K562 (cell line): ENCODE measurements around the gene CALML6. TPM values are rescaled to one million over a fixed set of nuclear protein-coding genes. Genes with fewer than 3 reads are reported as not detected.

Source experiments
- CBX1 ChIP-seq: sonication (generic); IDR thresholded peaks from 2 replicates; pipeline ENCODE4 v1.6.1; 2016; ENCODE audit warnings: antibody characterized with exemption, low read depth, mild to moderate bottlenecking
- CREBBP ChIP-seq: IDR thresholded peaks from one replicate; pipeline ENCODE4 v1.6.1; 2012; ENCODE audit warnings: low read depth, mild to moderate bottlenecking, control low read depth, inconsistent platforms, low read length
- MCM3 ChIP-seq: fragments of 450-650 bp; IDR thresholded peaks from 2 replicates; pipeline ENCODE4 v1.6.1; 2016
- REST ChIP-seq, 2 experiments: fragments of 450-650 bp; formaldehyde crosslinking in 1 of 2; IDR thresholded peaks; 2 replicates each; pipeline versions ENCODE4 v1.4.0 to v1.6.1; 2014 to 2020; ENCODE audit warnings: mild to moderate bottlenecking in 2 of 2, borderline replicate concordance in 1 of 2, low read depth in 1 of 2
- SETDB1 ChIP-seq: IDR thresholded peaks from one replicate; pipeline ENCODE4 v1.6.1; 2012; ENCODE audit warnings: low read length, control low read depth, inconsistent platforms
- SNRNP70 ChIP-seq: fragments of 200-400 bp; formaldehyde crosslinking; optimal IDR thresholded peaks from 2 replicates; pipeline ENCODE3; 2017; ENCODE audit warnings: low read depth, low read length
- ZBTB40 ChIP-seq, 2 experiments: fragments of 450-650 bp in 1 of 2; sonication (generic) in 1 of 2; formaldehyde crosslinking in 1 of 2; IDR thresholded peaks; 2 replicates each; pipeline versions ENCODE4 v1.7.1 to v1.9.0; 2016 to 2022; ENCODE audit warnings: inconsistent platforms in 1 of 2, mild to moderate bottlenecking in 1 of 2, missing genetic modification reagents in 1 of 2
- ZNF586 ChIP-seq: fragments of 450-650 bp; formaldehyde crosslinking; conservative IDR thresholded peaks from 2 replicates; pipeline ENCODE4 v1.4.0; 2020; ENCODE audit warnings: mild to moderate bottlenecking, moderate library complexity
- polyA plus RNA-seq, 8 experiments: library from polyadenylated mRNA; depleted of rRNA in 4 of 8; stranded (reverse) in 5 of 8; unstranded in 3 of 8; fragments of >200 nt; fragmentation: Nextera tagmentation in 2 of 8; fragmentation: Illumina TruSeq in 1 of 8; extraction: Ambion mirVana in 2 of 8; extraction: Trizol in 1 of 8; gene quantifications; 2 replicates each; pipeline versions ENCODE4 v1.2.1 to v1.2.3, GENCODE V29; 2011 to 2014; ENCODE audit warnings: inconsistent platforms in 1 of 8, missing spikeins in 1 of 8
- total RNA-seq, 7 experiments: library from RNA; depleted of rRNA in 6 of 7; stranded (reverse); fragments of >200 nt in 6 of 7; fragmentation: Illumina TruSeq in 2 of 7; extraction: Trizol in 2 of 7; gene quantifications; 2 replicates each; pipeline versions ENCODE4 v1.2.1 to v1.2.3, GENCODE V29; 2011 to 2021; ENCODE audit warnings: low replicate concordance in 1 of 7

Gene CALML6
- total and polyA plus RNA-seq, 9 of the 15 experiments (the other 6 are each of a cell fraction or from before 2014, with no cell fraction given): 0.14 TPM; not detected in 8

- TF ChIP-seq ZBTB40 (IDR thresholded peaks at IDR 0.05) (no peak), ZBTB40 (CRISPR knock-in tag; IDR thresholded peaks at IDR 0.05) (no peak), REST (IDR thresholded peaks at IDR 0.05; ENCODE audit: borderline replicate concordance) (no peak; the same call in 1 of the 2 replicates), REST (CRISPR knock-in tag; IDR thresholded peaks at IDR 0.05; ENCODE audit: low read depth) (no peak), CREBBP (no peak), SETDB1 (no peak), CBX1 (no peak), ZNF586 (CRISPR knock-in tag) (no peak), SNRNP70 (no peak), MCM3 (no peak)
Measured at GRCh38 chr1:1883092-1883873, 31.8 kb upstream of the CALML6 start (continued).
